Spleen (tissue), 11 donors: ENCODE measurements around the gene C19orf12. TPM values are rescaled to one million over a fixed set of nuclear protein-coding genes. Genes with fewer than 3 reads are reported as not detected.
A peak's percentile ranks its signal among the peaks of the same experiment; 100 is the strongest.

Source experiments
- DNase-seq: peaks from one replicate; pipeline ENCODE4 v3.0.0-alpha.2; 2020
- H3K27ac ChIP-seq, 8 donors: fragments of 200-600 bp; sonication (generic) in 7 of 8; 1 replicate in 4 of 8; 2 replicates in 4 of 8; pipeline versions ENCODE4 v1.5.0 to v1.8.0; 2016 to 2021; ENCODE audit warnings: inconsistent platforms in 4 of 8, mild to moderate bottlenecking in 4 of 8, moderate library complexity in 1 of 8
- H3K27me3 ChIP-seq, 7 donors: fragments of 200-600 bp; sonication (generic) in 6 of 7; replicated peaks in 1 of 7; 1 replicate in 4 of 7; 2 replicates in 3 of 7; pipeline versions ENCODE4 v1.5.0 to v1.8.0; 2016 to 2021; ENCODE audit warnings: inconsistent platforms in 3 of 7, mild to moderate bottlenecking in 1 of 7
- H3K36me3 ChIP-seq, 6 donors: fragments of 200-600 bp; sonication (generic) in 5 of 6; 1 replicate in 4 of 6; 2 replicates in 2 of 6; pipeline versions ENCODE4 v1.5.0 to v1.8.0; 2016 to 2021; ENCODE audit warnings: inconsistent platforms in 2 of 6
- H3K4me1 ChIP-seq, 6 donors: fragments of 200-600 bp; sonication (generic) in 5 of 6; 1 replicate in 3 of 6; 2 replicates in 3 of 6; pipeline versions ENCODE4 v1.5.0 to v1.8.0; 2016 to 2021; ENCODE audit warnings: inconsistent platforms in 3 of 6
- H3K4me3 ChIP-seq, 8 donors: fragments of 200-600 bp; sonication (generic) in 7 of 8; 1 replicate in 4 of 8; 2 replicates in 4 of 8; pipeline versions ENCODE4 v1.5.0 to v1.8.0; 2016 to 2021; ENCODE audit warnings: inconsistent platforms in 4 of 8, mild to moderate bottlenecking in 4 of 8, moderate library complexity in 2 of 8
- H3K9me3 ChIP-seq, 8 donors: fragments of 200-600 bp; sonication (generic) in 7 of 8; 1 replicate in 4 of 8; 2 replicates in 4 of 8; pipeline versions ENCODE4 v1.5.0 to v1.8.0; 2016 to 2021; ENCODE audit warnings: inconsistent platforms in 4 of 8
- POLR2A ChIP-seq, 3 donors: fragments of 450-650 bp; IDR thresholded peaks; one replicate each; pipeline ENCODE4 v1.5.1; 2017; ENCODE audit warnings: antibody characterized with exemption in 3 of 3, mild to moderate bottlenecking in 1 of 3
- POLR2AphosphoS5 ChIP-seq, 3 donors: sonication (generic); formaldehyde crosslinking; IDR thresholded peaks; one replicate each; pipeline ENCODE4 v1.5.1; 2017; ENCODE audit warnings: antibody characterized with exemption in 3 of 3
- WGBS, 5 donors: extraction: QIAGEN DNeasy Blood & Tissue Kit in 3 of 5; methylation state at CpG; one replicate each; pipeline versions ENCODE4 v1.1.5 to v1.1.7; 2013 to 2018; 5-methylcytosine and 5-hydroxymethylcytosine counted together
- intact Hi-C: fragments of 100-400 bp; cut with DNase I; formaldehyde crosslinking; loops from one replicate; pipeline ENCODE4 v1.15.0; 2023; ENCODE audit warnings: low total_unique reads
- polyA plus RNA-seq, 3 donors: library from polyadenylated mRNA; stranded (reverse); fragments of 200-250 nt; gene quantifications; one replicate each; pipeline ENCODE4 v1.2.1, GENCODE V29; 2013
- total RNA-seq, 7 donors: library from RNA; depleted of rRNA in 3 of 7; stranded (reverse); fragments of >200 nt in 3 of 7; fragmentation: NEBNext Ultra II Directional in 4 of 7; extraction: Animal tissue kit (Norgen Biotek cat#: 25700) in 4 of 7; gene quantifications; one replicate each; pipeline versions ENCODE4 v1.1.0 to v1.2.1, GENCODE V29; 2016 to 2021
- TF ChIP-seq, protein P1 (sequence below), 11 experiments: fragments of 200-600 bp in 7 of 11; fragments of 450-650 bp in 4 of 11; sonication (generic) in 4 of 11; IDR thresholded peaks in 8 of 11; conservative IDR thresholded peaks in 3 of 11; 1 replicate in 7 of 11; 2 replicates in 4 of 11; pipeline versions ENCODE4 v1.4.0 to v1.8.0; 2016 to 2021; ENCODE audit warnings: antibody characterized with exemption in 11 of 11, inconsistent platforms in 4 of 11, mild to moderate bottlenecking in 1 of 11
- donor health status: healthy with polysubstance abuse.
- donor health status: DM: no; HTN: no; CAD: no; lungs with moderate emphysema.
- donor health status: DM: no; HTN: no; CAD: no.
- donor health status: Bipolar disorder and iron deficiency.
- donor health status: healthy.
- donor health status: DM: no; HTN: no; CAD: no.
- donor health status: DM: yes; HTN: yes; CAD: no.

Gene C19orf12
- total and polyA plus RNA-seq, 10 donors: 13.8 to 36.9 (median 27.5) TPM

GRCh38 chr19:29715701-29716581, 880 bp upstream of the C19orf12 start:
- Histone ChIP-seq H3K36me3 (no peaks in the 10 kb centered on the region), H3K27ac (peak overlapping the region; percentile 87 to 97 (median 95)), H3K4me1 (peaks cover 25 to 61% (median 51%) of the 10 kb centered on the region in 6 donors), H3K9me3 (no peaks in the 10 kb centered on the region), H3K27me3 (no peaks in the 10 kb centered on the region), H3K4me3 (peak overlapping the region; percentile 47 to 97 (median 87))
- no peak for DNase-seq
- 28 to 45% (median 31%) methylated on average over 13 of the region's 13 CpGs for WGBS, 5 donors
- intact Hi-C loops: loop anchor here (1.0 to 10.0 kb wide), 2 partner anchors 51 to 106 kb away; partner anchors contain the start of gene PLEKHF1
- TF ChIP-seq POLR2A (IDR thresholded peaks at IDR 0.05) (no peak), POLR2AphosphoS5 (IDR thresholded peaks at IDR 0.05) (no peak)
- TF ChIP-seq, protein P1, sequence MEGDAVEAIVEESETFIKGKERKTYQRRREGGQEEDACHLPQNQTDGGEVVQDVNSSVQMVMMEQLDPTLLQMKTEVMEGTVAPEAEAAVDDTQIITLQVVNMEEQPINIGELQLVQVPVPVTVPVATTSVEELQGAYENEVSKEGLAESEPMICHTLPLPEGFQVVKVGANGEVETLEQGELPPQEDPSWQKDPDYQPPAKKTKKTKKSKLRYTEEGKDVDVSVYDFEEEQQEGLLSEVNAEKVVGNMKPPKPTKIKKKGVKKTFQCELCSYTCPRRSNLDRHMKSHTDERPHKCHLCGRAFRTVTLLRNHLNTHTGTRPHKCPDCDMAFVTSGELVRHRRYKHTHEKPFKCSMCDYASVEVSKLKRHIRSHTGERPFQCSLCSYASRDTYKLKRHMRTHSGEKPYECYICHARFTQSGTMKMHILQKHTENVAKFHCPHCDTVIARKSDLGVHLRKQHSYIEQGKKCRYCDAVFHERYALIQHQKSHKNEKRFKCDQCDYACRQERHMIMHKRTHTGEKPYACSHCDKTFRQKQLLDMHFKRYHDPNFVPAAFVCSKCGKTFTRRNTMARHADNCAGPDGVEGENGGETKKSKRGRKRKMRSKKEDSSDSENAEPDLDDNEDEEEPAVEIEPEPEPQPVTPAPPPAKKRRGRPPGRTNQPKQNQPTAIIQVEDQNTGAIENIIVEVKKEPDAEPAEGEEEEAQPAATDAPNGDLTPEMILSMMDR (IDR thresholded peaks at IDR 0.05 in 8 of 11, conservative IDR thresholded peaks at IDR 0.05 in 3 of 11): no peak

DNA sequence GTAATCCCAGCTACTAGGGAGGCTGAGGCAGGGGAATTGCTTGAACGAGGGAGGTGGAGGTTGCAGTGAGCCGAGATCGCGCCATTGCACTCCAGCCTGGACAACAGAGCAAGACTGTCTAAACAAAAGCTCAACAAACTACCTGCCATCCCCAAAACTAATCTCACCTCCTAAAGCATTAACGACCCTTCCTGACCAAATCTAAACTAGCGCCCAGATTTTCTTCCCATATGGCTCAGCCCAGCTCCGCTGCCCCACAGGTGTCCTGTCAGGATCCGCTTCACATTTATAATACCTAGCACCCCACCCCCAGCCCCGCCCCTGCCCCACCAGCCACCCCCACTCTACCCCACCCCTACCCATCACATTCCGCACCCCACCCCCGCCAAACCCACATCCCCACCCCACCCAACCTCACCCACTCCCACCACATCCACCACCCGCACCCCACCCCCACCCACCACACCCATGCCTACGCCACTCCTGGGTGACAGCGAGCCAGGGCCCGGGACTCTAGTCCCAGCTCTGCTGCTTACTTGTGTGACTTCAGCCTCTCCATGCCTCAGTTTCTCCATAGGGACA, 599 bp downstream of the C19orf12 start:
- intact Hi-C loops: loop anchor here (10.0 kb wide), 1 partner anchor 50 kb away; the partner anchor contains the start of gene PLEKHF1
- no peaks in the 10 kb centered on the region for H3K36me3 ChIP-seq
- H3K27me3 ChIP-seq: no peaks in the 10 kb centered on the region
- H3K27ac ChIP-seq: peak overlapping the region; percentile 87 to 97 (median 95)
- peak overlapping the region; percentile 47 to 97 (median 87) for H3K4me3 ChIP-seq
- no peak for TF ChIP-seq POLR2A (IDR thresholded peaks at IDR 0.05)
- TF ChIP-seq, protein P1 (IDR thresholded peaks at IDR 0.05 in 8 of 11, conservative IDR thresholded peaks at IDR 0.05 in 3 of 11): no peak
- WGBS, 5 donors: 27 to 32% (median 30%) methylated on average over 13 to 15 of the region's 15 CpGs
- H3K4me1 ChIP-seq: peaks cover 27 to 75% (median 61%) of the 10 kb centered on the region in 6 donors
- no peaks in the 10 kb centered on the region for H3K9me3 ChIP-seq
- no peak for DNase-seq

DNA sequence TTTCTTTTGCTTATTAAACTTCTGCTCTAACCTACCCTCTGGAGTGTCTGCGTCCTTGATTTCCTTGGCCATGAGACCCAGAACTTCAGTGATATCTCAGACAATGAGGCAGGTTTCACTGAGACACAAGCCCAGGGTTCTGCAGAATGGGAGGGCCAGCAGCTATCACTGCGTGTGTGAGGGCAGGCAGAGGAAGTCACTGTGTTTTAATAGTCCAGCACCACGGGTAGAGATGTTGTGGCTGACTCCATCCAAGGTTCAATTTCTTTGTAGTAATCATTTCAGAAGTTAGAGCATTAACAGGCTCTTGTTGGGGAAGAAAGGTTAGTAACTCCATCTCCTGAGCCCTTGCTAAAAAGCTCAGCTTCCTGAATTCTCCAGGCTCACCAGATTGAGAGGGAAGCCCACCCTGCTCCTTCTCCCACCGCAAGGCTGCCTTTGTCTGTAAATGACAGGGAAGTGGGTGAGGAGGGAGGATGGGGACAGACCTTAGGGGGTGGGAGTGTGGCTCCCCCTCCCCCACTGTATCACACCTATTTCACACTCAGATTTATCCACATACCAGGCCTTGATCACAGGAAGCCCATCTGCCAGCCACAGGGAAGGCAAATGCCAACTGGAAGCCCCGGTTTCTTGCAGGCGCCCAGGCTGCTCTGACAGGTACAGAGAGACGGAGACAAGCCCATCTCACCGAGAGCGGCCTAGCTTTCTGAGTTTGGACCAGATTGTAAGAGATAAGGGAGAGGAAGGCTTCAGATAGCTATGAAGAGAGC, 2.1 kb downstream of the C19orf12 start:
- WGBS, 5 donors: 57 to 68% (median 58%) methylated on average over 9 of the region's 9 CpGs
- intact Hi-C loops: loop anchor here (10.0 kb wide), 1 partner anchor 48 kb away; the partner anchor contains the start of gene PLEKHF1
- H3K27me3 ChIP-seq: no peaks in the 10 kb centered on the region
- H3K4me1 ChIP-seq: peaks cover 29 to 90% (median 67%) of the 10 kb centered on the region in 6 donors
- H3K36me3 ChIP-seq: peaks cover 0 to 10% (median 9%) of the 10 kb centered on the region in 6 donors
- no peaks in the 10 kb centered on the region for H3K9me3 ChIP-seq
- DNase-seq: no peak
- H3K4me3 ChIP-seq: peak overlapping the region in 2 of 8 donors; percentile 77 to 97
- no peak for TF ChIP-seq POLR2A (IDR thresholded peaks at IDR 0.05)
- TF ChIP-seq POLR2AphosphoS5 (IDR thresholded peaks at IDR 0.05): no peak
- TF ChIP-seq, protein P1 (IDR thresholded peaks at IDR 0.05 in 8 of 11, conservative IDR thresholded peaks at IDR 0.05 in 3 of 11): no peak
- peak overlapping the region in 5 of 8 donors; percentile 69 to 97 (median 97) for H3K27ac ChIP-seq
